ENCODE measurements around the gene DMAP1.

Gene DMAP1

GRCh38 chr1:44228218-44228617, 14.9 kb downstream of the DMAP1 start:
- DNase-seq (ENCODE audit: low read depth in 2 of 2): no peak

GRCh38 chr1:44229435-44230167, 16.3 kb downstream of the DMAP1 start:
- DNase-seq (ENCODE audit: low read depth in 2 of 2): no peak

GRCh38 chr1:44230796-44231195, 17.5 kb downstream of the DMAP1 start:
- no peak for DNase-seq (ENCODE audit: low read depth in 2 of 2)

- no peak for DNase-seq (ENCODE audit: low read depth in 2 of 2)
Observed at GRCh38 chr1:44233593-44233992, 20.3 kb downstream of the DMAP1 start.

- DNase-seq (ENCODE audit: low read depth in 2 of 2): no peak
Observed at GRCh38 chr1:44235808-44236207, 22.5 kb downstream of the DMAP1 start.

- DNase-seq (ENCODE audit: low read depth in 2 of 2): no peak
Observed at GRCh38 chr1:44236490-44237272, 23.4 kb downstream of the DMAP1 start.

GRCh38 chr1:44237721-44238457, 24.6 kb downstream of the DMAP1 start:
- DNase-seq (ENCODE audit: low read depth in 2 of 2): peak; percentile 83 to 84

GRCh38 chr1:44238660-44239059, 25.4 kb downstream of the DMAP1 start:
- DNase-seq (ENCODE audit: low read depth in 2 of 2): no peak

- DNase-seq (ENCODE audit: low read depth in 2 of 2): peak; percentile 32 to 39
Observed at GRCh38 chr1:44239331-44239960, 26.2 kb downstream of the DMAP1 start.

GRCh38 chr1:44239961-44240371, 26.7 kb downstream of the DMAP1 start:
- no peak for DNase-seq (ENCODE audit: low read depth in 2 of 2)

GRCh38 chr1:44240802-44241671, 27.8 kb downstream of the DMAP1 start:
- DNase-seq (ENCODE audit: low read depth in 2 of 2): no peak

- no peak for DNase-seq (ENCODE audit: low read depth in 2 of 2)
Observed at GRCh38 chr1:44242746-44243145, 29.5 kb downstream of the DMAP1 start.

- DNase-seq (ENCODE audit: low read depth in 2 of 2): no peak
Observed at GRCh38 chr1:44243782-44244495, 30.7 kb downstream of the DMAP1 start.

GRCh38 chr1:44244986-44245385, 31.7 kb downstream of the DMAP1 start:
- DNase-seq (ENCODE audit: low read depth in 2 of 2): no peak

- no peak for DNase-seq (ENCODE audit: low read depth in 2 of 2)
Observed at GRCh38 chr1:44246806-44247205, 33.5 kb downstream of the DMAP1 start.

- DNase-seq (ENCODE audit: low read depth in 2 of 2): no peak
Observed at GRCh38 chr1:44249543-44249942, 36.3 kb downstream of the DMAP1 start.

- no peak for DNase-seq (ENCODE audit: low read depth in 2 of 2)
Observed at GRCh38 chr1:44250068-44250781, 37.0 kb downstream of the DMAP1 start.

- DNase-seq (ENCODE audit: low read depth in 2 of 2): no peak
Observed at GRCh38 chr1:44251486-44251885, 38.2 kb downstream of the DMAP1 start.

GRCh38 chr1:44251989-44252671, 38.9 kb downstream of the DMAP1 start:
- DNase-seq (ENCODE audit: low read depth in 2 of 2): no peak
